ENCODE results near the gene CTCFL.
A peak's percentile ranks its signal among the peaks of the same experiment; 100 is the strongest.

The CTCFL gene

GRCh38 chr20:57470212-57470522 lies 54.8 kb downstream of the CTCFL start:
- Histone ChIP-seq H3K4me3 (ENCODE audit: low read depth, low read length) (no peak overlapping the region), H3K36me3 (ENCODE audit: control insufficient read depth in 1 of 2, insufficient read depth in 2 of 2, low read length in 2 of 2) (no peaks in the 10 kb centered on the region), H2BK12ac (ENCODE audit: low read length) (no peak overlapping the region), H3K14ac (ENCODE audit: low read length) (no peak overlapping the region), H3K9ac (ENCODE audit: low read length) (peak overlapping the region; percentile 35), H2AFZ (ENCODE audit: insufficient read depth, low read length, poor library complexity) (no peak overlapping the region), H3K27ac (ENCODE audit: low read depth, low read length) (peak overlapping the region; percentile 95), H2BK120ac (ENCODE audit: insufficient read depth, low read length, poor library complexity) (peak overlapping the region; percentile 9), H3K4me1 (ENCODE audit: control insufficient read depth in 1 of 2, insufficient read depth in 2 of 2, low read length in 2 of 2) (peaks cover 32 to 36% of the 10 kb centered on the region in 2 experiments), H3K4me2 (ENCODE audit: low read length) (peak overlapping the region; percentile 28), H4K8ac (ENCODE audit: low read depth, low read length) (no peak overlapping the region), H2AK5ac (ENCODE audit: low read length) (no peak overlapping the region), H3K9me3 (ENCODE audit: insufficient read depth, low read depth, low read length) (peaks cover 1% of the 10 kb centered on the region), H4K91ac (ENCODE audit: low read depth, low read length) (peak overlapping the region; percentile 13), H3K18ac (ENCODE audit: low read length) (no peak overlapping the region), H3K79me1 (ENCODE audit: low read length) (peaks cover 37% of the 10 kb centered on the region), H3K23ac (ENCODE audit: low read length) (no peak overlapping the region), H2BK5ac (ENCODE audit: low read depth, low read length, poor library complexity) (peak overlapping the region; percentile 74), H3K79me2 (ENCODE audit: control insufficient read depth, insufficient read depth, low read length, poor library complexity) (peaks cover 4% of the 10 kb centered on the region), H3K4ac (ENCODE audit: low read depth, low read length) (no peak overlapping the region), H4K12ac (ENCODE audit: low read depth, low read length) (no peak overlapping the region), H3K27me3 (ENCODE audit: insufficient read depth, low read length) (no peaks in the 10 kb centered on the region)
- peak in 1 of 2 donors; percentile 12 for DNase-seq
- WGBS (ENCODE audit: extremely low coverage, insufficient coverage, insufficient read length): no CpG with 5 or more reads among the region's 9 CpGs

GRCh38 chr20:57469418-57470211 lies 55.3 kb downstream of the CTCFL start:
- Histone ChIP-seq H3K9ac (ENCODE audit: low read length) (no peak overlapping the region), H2BK120ac (ENCODE audit: insufficient read depth, low read length, poor library complexity) (peak overlapping the region; percentile 58), H3K23ac (ENCODE audit: low read length) (no peak overlapping the region), H2BK5ac (ENCODE audit: low read depth, low read length, poor library complexity) (peak overlapping the region; percentile 74), H3K36me3 (ENCODE audit: control insufficient read depth in 1 of 2, insufficient read depth in 2 of 2, low read length in 2 of 2) (no peaks in the 10 kb centered on the region), H2AFZ (ENCODE audit: insufficient read depth, low read length, poor library complexity) (no peak overlapping the region), H3K79me1 (ENCODE audit: low read length) (peaks cover 35% of the 10 kb centered on the region), H2AK5ac (ENCODE audit: low read length) (no peak overlapping the region), H3K4ac (ENCODE audit: low read depth, low read length) (no peak overlapping the region), H4K12ac (ENCODE audit: low read depth, low read length) (no peak overlapping the region), H3K4me2 (ENCODE audit: low read length) (peak overlapping the region; percentile 28), H3K4me1 (ENCODE audit: control insufficient read depth in 1 of 2, insufficient read depth in 2 of 2, low read length in 2 of 2) (peaks cover 32 to 36% of the 10 kb centered on the region in 2 experiments), H3K27ac (ENCODE audit: low read depth, low read length) (peak overlapping the region; percentile 95), H4K91ac (ENCODE audit: low read depth, low read length) (peak overlapping the region; percentile 85), H3K79me2 (ENCODE audit: control insufficient read depth, insufficient read depth, low read length, poor library complexity) (peaks cover 4% of the 10 kb centered on the region), H3K14ac (ENCODE audit: low read length) (peak overlapping the region; percentile 25), H3K18ac (ENCODE audit: low read length) (no peak overlapping the region), H3K27me3 (ENCODE audit: insufficient read depth, low read length) (no peaks in the 10 kb centered on the region), H2BK12ac (ENCODE audit: low read length) (peak overlapping the region; percentile 35), H4K8ac (ENCODE audit: low read depth, low read length) (no peak overlapping the region), H3K9me3 (ENCODE audit: insufficient read depth, low read depth, low read length) (peaks cover 1% of the 10 kb centered on the region), H3K4me3 (ENCODE audit: low read depth, low read length) (no peak overlapping the region)
- DNase-seq: peak in 1 of 2 donors; percentile 4
- no CpG with 5 or more reads among the region's 17 CpGs for WGBS (ENCODE audit: extremely low coverage, insufficient coverage, insufficient read length)

GRCh38 chr20:57468523-57469417 lies 56.2 kb downstream of the CTCFL start:
- H3K18ac ChIP-seq (ENCODE audit: low read length): peak overlapping the region; percentile 70
- peak overlapping the region; percentile 31 for H3K4ac ChIP-seq (ENCODE audit: low read depth, low read length)

GRCh38 chr20:57467742-57468141 lies 57.2 kb downstream of the CTCFL start:
- Histone ChIP-seq H3K79me2 (ENCODE audit: control insufficient read depth, insufficient read depth, low read length, poor library complexity) (peaks cover 4% of the 10 kb centered on the region), H3K4me2 (ENCODE audit: low read length) (no peak overlapping the region), H3K18ac (ENCODE audit: low read length) (no peak overlapping the region), H3K4me3 (ENCODE audit: low read depth, low read length) (no peak overlapping the region), H3K4me1 (ENCODE audit: control insufficient read depth in 1 of 2, insufficient read depth in 2 of 2, low read length in 2 of 2) (peaks cover 23 to 30% of the 10 kb centered on the region in 2 experiments), H3K23ac (ENCODE audit: low read length) (no peak overlapping the region), H3K14ac (ENCODE audit: low read length) (no peak overlapping the region), H3K9ac (ENCODE audit: low read length) (no peak overlapping the region), H4K8ac (ENCODE audit: low read depth, low read length) (no peak overlapping the region), H2BK5ac (ENCODE audit: low read depth, low read length, poor library complexity) (no peak overlapping the region), H3K36me3 (ENCODE audit: control insufficient read depth in 1 of 2, insufficient read depth in 2 of 2, low read length in 2 of 2) (no peaks in the 10 kb centered on the region), H4K91ac (ENCODE audit: low read depth, low read length) (peak overlapping the region; percentile 2), H3K27me3 (ENCODE audit: insufficient read depth, low read length) (no peaks in the 10 kb centered on the region), H2AFZ (ENCODE audit: insufficient read depth, low read length, poor library complexity) (no peak overlapping the region), H3K9me3 (ENCODE audit: insufficient read depth, low read depth, low read length) (peaks cover 1% of the 10 kb centered on the region), H3K79me1 (ENCODE audit: low read length) (peaks cover 31% of the 10 kb centered on the region), H3K27ac (ENCODE audit: low read depth, low read length) (no peak overlapping the region), H2BK12ac (ENCODE audit: low read length) (peak overlapping the region; percentile 27), H4K12ac (ENCODE audit: low read depth, low read length) (no peak overlapping the region), H2BK120ac (ENCODE audit: insufficient read depth, low read length, poor library complexity) (peak overlapping the region; percentile 1), H3K4ac (ENCODE audit: low read depth, low read length) (no peak overlapping the region), H2AK5ac (ENCODE audit: low read length) (no peak overlapping the region)
- WGBS (ENCODE audit: extremely low coverage, insufficient coverage, insufficient read length): no CpG with 5 or more reads among the region's 6 CpGs
- DNase-seq: no peak

More at GRCh38 chr20:57468523-57469417, 56.2 kb downstream of the CTCFL start:
- H3K14ac ChIP-seq (ENCODE audit: low read length): peak overlapping the region; percentile 73
- H3K4me1 ChIP-seq (ENCODE audit: control insufficient read depth in 1 of 2, insufficient read depth in 2 of 2, low read length in 2 of 2): peaks cover 32 to 36% of the 10 kb centered on the region in 2 experiments
- peak overlapping the region; percentile 93 for H4K91ac ChIP-seq (ENCODE audit: low read depth, low read length)
- peak overlapping the region; percentile 83 for H2BK5ac ChIP-seq (ENCODE audit: low read depth, low read length, poor library complexity)
- peak overlapping the region; percentile 74 for H3K27ac ChIP-seq (ENCODE audit: low read depth, low read length)
- peaks cover 1% of the 10 kb centered on the region for H3K9me3 ChIP-seq (ENCODE audit: insufficient read depth, low read depth, low read length)
- H2BK120ac ChIP-seq (ENCODE audit: insufficient read depth, low read length, poor library complexity): peak overlapping the region; percentile 86
- no peak overlapping the region for H3K9ac ChIP-seq (ENCODE audit: low read length)
- H3K27me3 ChIP-seq (ENCODE audit: insufficient read depth, low read length): no peaks in the 10 kb centered on the region
- H3K79me1 ChIP-seq (ENCODE audit: low read length): peaks cover 35% of the 10 kb centered on the region
- H3K23ac ChIP-seq (ENCODE audit: low read length): no peak overlapping the region
- peak overlapping the region; percentile 73 for H2AK5ac ChIP-seq (ENCODE audit: low read length)
- peaks cover 4% of the 10 kb centered on the region for H3K79me2 ChIP-seq (ENCODE audit: control insufficient read depth, insufficient read depth, low read length, poor library complexity)
- H3K36me3 ChIP-seq (ENCODE audit: control insufficient read depth in 1 of 2, insufficient read depth in 2 of 2, low read length in 2 of 2): no peaks in the 10 kb centered on the region
- H2AFZ ChIP-seq (ENCODE audit: insufficient read depth, low read length, poor library complexity): peak overlapping the region; percentile 38
- no CpG with 5 or more reads among the region's 18 CpGs for WGBS (ENCODE audit: extremely low coverage, insufficient coverage, insufficient read length)
- H4K8ac ChIP-seq (ENCODE audit: low read depth, low read length): peak overlapping the region; percentile 64
- no peak for DNase-seq
- H3K4me3 ChIP-seq (ENCODE audit: low read depth, low read length): no peak overlapping the region
- H4K12ac ChIP-seq (ENCODE audit: low read depth, low read length): no peak overlapping the region
- no peak overlapping the region for H3K4me2 ChIP-seq (ENCODE audit: low read length)
- H2BK12ac ChIP-seq (ENCODE audit: low read length): peak overlapping the region; percentile 90

All from trophoblast cell (in vitro differentiated cells and primary cell).